GM21825 (cell line): ENCODE measurements around the gene AK4.
"Not testable (repeated sequence)": the region's sequence is repeated elsewhere in the genome, so short reads cannot be mapped to it uniquely, and the experiment has no call there.

Source experiments
- ATAC-seq: cut with Tn5 transposase; IDR thresholded peaks from one replicate; pipeline ENCODE4 v1.9.1; 2021; ENCODE audit warnings: mild to moderate bottlenecking, moderate library complexity; ENCODE audit not compliant: unreplicated experiment

AK4 gene

GRCh38 chr1:65210325-65210724 lies 62.3 kb downstream of the AK4 start:
- no peak for ATAC-seq

GRCh38 chr1:65211331-65211730 lies 63.3 kb downstream of the AK4 start:
- no peak for ATAC-seq

DNA sequence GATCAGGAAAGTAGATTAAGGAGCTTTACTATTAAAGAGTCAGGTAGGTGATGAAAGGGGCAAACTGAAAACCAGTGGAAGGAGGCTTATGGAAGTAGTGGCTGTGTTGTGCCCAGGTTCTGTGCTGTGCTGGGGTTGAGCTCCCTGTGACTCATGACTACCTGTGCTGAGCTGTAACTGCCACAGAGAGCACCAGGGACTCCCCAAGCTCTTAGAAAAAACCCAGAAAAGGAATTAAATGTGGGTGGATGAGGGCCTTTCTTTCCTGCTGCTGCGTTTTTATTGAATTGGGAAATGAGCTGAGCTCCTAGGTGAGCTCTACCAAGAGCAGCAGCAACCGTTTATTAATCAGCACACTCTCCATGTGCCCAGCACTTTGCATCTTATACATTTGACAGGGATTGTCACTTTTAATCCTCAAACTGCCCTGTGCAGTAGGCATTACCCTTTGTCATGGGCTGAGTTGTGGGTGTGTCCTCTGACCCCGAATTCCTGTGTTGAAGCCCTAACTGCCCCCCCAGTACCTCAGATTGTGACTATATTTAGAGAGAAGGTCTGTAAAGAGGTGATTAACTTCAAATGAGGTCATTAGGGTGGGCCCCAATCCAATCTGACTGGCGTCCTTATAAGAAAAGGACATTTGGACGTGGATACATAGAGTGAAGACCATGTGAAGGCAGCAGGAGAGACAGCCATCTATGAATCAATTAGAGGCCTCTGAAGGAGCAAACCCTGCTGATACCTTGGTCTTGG lies 65.4 kb downstream of the AK4 start:
- ATAC-seq = no peak

DNA sequence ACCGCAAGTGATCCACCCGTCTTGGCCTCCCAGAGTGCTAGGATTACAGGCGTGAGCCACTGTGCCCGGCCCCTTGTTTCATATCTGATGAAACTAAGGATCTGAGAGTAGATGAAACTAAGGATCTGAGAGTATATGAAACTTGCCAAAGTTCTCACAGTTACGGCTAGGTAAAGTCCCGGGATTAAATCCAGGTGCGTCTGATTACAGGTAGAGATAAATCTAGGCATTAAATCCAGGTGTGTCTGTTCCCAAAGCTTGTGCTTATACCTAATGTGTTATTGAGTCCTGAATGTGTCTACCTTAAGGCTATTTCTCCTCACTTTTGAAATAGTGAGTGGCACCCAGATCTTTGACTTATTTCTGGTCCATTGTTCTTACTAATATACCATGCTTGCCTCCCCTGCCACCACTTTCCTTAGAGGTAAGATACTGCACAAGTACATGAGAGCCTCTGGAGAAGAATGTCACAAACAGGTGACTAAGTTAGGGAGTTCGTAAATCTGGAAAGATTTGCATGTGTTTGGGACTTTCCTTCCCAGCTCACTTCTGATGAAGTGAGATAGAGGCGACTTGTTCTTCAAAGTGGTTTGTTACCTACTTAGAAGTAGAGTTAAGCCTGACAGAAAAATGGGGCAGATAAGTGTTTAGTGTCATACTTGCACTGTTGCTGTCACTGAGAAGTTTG lies 66.5 kb downstream of the AK4 start:
- ATAC-seq = no peak

GRCh38 chr1:65216989-65217388 lies 69.0 kb downstream of the AK4 start:
- ATAC-seq = no peak

- ATAC-seq = no peak
Measured at GRCh38 chr1:65221638-65222339, 73.8 kb downstream of the AK4 start.

- no peak for ATAC-seq
Measured at GRCh38 chr1:65222340-65222940, 74.4 kb downstream of the AK4 start.

- no peak for ATAC-seq
Measured at GRCh38 chr1:65224681-65225091, 76.7 kb downstream of the AK4 start.

DNA sequence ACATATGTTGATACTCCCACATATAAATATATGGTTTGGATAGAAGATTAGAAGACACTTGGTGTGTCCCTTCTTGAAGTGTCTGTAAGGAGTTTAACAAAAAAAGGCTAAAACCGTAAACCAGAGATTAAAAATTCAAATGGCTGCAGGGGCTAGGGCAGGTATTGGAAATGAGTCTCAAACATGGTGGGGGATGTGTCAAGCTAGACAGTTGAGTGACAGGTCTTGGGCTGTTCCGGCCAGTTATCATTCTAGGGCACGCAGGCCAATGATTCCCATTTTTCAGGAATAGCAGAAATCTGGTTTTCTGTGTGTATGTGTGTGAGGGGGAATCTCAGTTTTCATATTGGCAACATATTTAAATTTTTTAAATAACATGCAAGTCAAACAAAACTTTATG lies 77.2 kb downstream of the AK4 start:
- ATAC-seq = no peak

DNA sequence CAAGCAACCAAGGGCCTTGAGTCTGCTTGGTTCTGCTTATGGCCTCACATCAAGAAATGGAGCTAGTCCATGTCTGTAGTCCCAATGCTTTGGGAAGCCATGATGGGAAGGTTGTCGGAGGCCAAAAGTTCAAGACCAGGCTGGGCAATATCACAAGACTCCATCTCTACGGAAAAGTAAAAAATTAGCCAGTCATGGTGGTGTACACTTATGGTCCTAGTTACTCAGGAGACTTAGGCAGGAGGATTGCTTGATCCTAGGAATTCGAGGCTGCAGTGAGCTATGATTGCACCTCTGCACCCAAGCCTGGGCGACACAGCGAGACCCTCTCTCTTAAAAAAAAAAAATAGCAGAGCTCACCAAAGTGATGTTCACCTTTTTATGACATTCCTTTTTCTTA lies 81.2 kb downstream of the AK4 start:
- no peak for ATAC-seq

DNA sequence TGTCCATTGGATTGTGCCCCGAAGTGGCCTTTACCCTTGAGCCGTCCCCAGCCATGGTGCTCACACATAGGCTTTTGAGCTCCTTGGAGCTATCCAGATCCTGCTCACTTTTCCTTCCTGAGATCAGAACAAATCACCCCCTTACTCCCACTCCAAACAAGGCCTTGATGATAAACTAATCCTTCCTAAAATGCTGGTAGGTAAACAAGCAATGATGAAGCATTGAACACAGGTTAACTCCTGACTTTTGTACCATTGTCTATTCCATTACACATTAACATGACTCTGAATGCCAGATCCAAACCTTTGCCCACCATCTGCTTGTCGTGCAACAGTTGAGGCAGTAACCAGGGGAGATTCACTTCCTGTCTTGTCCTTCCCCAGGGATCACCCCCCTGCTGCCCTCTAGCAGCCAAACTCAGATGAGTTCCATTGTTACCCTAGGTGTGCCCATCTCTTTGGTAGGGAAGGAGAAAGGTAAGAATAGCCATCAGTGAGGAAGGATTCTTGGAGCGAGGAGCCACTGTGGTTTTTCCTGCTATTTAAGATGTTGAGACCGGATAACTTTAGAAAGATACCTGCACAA lies 81.8 kb downstream of the AK4 start:
- no peak for ATAC-seq

DNA sequence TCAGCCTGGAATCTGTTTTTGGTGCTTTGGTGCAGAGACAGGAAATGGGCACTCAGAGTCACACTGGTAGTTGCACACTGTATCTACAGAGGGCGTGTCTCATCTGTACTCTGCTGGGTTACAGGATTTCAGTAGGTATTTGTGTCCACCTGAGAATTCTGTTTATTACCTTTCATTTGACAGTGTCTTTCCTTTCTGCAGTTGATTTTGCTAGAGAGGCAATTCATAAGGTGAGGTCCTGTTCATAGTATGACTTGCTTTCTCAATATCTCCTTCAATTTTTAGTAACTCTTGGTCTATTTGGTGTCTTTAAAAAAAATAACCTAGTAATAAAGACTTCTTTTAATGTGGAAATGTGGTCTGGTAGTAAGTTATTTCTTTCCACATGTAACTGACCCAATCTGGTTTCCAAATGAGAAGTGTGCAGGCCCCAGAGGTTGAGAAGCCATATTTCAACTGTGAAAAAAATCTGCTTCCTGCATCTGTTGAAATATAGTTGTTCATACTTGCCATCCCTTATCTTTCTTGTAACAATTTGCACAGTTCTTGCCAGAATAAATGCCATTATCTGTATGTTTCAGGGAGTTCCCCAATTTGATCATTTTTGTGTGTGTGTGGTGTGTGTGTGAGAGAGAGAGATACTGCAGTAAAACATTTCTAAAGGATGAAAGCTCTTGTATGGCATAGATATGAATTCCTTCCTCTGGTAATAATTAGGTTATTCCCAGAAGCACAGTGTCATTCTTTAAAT lies 82.9 kb downstream of the AK4 start:
- ATAC-seq = peak; percentile 75

DNA sequence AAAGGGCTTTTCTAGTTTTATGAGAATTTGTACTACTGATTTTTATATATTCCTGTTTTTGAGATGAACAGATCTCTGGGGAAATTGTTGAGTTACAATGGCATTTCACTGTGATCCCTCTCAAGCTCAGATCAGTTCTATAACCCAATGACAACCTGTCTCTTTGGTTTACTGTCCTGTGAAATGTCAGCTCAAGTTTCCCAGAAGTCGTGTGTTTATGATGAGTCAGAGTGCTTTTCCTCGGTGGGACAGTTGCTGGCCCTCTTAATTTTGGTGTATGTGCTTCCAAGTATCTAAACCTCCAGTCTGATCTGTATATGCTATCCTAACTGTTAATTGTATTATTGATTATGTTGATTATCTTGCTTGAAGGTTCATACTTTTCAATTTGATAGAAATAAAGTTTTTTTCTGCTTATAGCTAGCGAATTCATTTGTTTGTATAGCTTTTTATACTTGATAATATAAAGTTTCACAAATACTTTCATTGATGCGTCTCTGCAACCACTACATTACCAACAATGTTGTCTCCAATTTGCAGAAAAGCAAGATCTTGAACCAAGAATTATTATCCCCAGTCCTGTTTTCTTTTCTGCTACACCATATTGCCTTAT lies 83.8 kb downstream of the AK4 start:
- no peak for ATAC-seq

GRCh38 chr1:65232461-65232990 lies 84.5 kb downstream of the AK4 start:
- no peak for ATAC-seq

- no peak for ATAC-seq
Measured at GRCh38 chr1:65233782-65234181, 85.8 kb downstream of the AK4 start.

- ATAC-seq = no peak
Measured at GRCh38 chr1:65235867-65236805, 88.1 kb downstream of the AK4 start.

GRCh38 chr1:65237088-65237487 lies 89.1 kb downstream of the AK4 start:
- ATAC-seq = not testable (repeated sequence)

DNA sequence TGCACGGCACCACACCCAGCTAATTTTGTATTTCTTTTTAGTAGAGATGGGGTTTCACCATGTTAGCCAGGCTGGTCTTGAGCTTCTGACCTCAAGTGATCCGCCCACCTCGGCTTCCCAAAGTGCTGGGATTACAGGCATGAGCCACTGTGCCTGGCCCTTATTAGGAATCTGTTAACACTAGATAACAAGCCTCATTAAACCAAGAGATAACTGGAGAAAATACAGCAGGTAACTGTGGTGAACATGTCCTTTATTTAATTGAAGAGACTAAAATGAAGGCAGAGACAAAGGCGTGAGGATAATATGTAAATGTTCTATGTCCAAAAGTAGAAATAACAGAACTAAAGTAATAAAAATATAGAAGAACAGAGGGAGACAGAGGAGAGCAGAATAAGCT lies 89.5 kb downstream of the AK4 start:
- no peak for ATAC-seq

DNA sequence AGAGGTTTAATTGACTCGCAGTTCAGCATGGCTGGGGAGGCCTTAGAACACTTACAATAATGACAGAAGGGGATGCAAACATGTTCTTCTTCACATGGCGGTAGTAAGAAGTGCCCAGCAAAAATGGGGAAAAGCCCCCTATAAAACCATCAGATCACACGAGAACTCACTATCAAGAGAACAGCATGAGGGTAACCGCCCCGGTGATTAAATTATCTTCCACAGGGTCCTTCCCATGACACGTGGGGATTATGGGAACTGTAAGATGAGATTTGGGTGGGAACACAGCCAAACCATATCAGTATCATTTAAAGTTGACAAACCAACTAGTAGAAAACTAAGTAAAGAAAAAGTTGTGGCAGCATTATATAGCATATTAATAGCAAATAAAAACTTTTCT lies 90.0 kb downstream of the AK4 start:
- ATAC-seq = no peak
